ENCODE data around the gene CCKAR. TPM values are rescaled to one million over a fixed set of nuclear protein-coding genes. Genes with fewer than 3 reads are reported as not detected.

The CCKAR gene
- total and polyA plus RNA-seq, 10 of the 15 experiments (the other 5 are each of a cell fraction or from before 2014, with no cell fraction given): not detected

DNA sequence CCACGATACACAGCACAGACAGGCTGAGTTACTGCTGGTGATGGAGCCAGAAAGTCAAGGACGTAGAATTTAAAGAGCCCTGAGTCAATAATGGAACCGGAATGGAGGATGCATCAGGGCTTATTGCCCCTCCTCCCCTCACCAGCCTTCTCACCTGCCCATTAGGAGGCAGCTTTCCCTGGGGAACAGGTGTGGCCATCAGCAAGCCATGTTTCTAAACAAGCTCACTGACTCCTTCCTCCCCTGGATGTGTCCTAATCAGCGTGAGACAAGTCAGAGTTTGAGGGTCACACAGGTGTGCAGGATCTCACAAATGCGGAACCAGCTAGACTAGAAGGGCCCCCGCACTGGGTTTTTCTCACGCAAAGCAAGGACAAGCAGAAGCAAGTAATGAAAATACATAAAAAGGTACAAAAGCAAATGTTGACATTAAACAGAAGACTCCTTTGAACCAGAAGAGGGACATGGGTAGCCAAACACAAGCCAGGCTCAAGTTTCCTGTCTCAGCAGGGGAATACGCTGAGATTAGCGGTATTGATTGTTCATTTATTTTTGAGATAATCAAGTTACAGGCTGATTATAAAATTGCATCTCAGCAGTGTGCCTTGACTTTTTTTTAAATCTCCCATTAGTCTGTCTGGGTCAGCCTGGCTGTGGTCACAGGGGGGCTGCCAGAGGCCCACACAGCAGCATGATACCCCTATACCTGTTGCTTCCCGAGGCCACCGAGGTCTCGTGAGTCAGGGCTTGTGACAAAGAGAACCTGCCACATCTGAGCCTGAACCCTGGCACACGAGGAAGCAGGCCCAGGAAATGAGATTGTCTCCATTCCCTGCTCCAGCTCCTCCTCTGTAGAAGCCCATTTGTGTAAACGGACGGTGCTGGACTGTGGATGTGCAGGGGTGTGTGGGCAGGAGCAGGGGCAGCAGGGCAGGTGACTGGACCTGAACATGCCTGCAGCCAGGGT is 37.4 kb downstream of the CCKAR start (continued):
- no peak for TF ChIP-seq ZBTB11 (CRISPR knock-in tag; IDR thresholded peaks at IDR 0.05)
- TF ChIP-seq CBX5 (IDR thresholded peaks at IDR 0.05; ENCODE audit: low read depth): no peak
- no peak for TF ChIP-seq RAD21 (IDR thresholded peaks at IDR 0.05; ENCODE audit: insufficient read depth, low read depth, low read length)

DNA sequence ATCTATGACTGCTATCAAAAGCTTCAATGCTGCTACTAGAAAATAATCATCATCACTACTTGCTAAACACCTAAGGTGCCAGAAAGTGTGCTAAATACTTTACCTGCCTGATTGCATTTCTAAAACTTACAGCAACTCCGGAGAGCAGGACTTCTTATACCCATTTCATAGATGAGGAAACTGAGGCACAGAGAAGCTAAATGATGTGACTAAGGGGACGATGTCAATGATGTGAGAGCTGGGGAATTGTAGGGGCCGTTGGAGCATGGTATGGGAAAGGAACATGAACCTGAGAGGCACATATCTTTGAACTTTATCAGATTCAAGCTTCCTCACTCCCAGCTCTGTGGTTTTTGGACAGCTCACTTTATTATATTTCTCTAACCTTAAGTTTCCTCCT is 38.7 kb downstream of the CCKAR start:
- ATAC-seq: no peak
- no peaks in the 10 kb centered on the region for H3K4me1 ChIP-seq (ENCODE audit: control insufficient read depth, insufficient read depth, low read length)
- SMC1A ChIA-PET (ENCODE audit: uncharacterized antibody, unreplicated experiment): interaction anchor here (1.4 to 1.5 kb wide), 2 partner anchors 11 to 557 kb away, joined by 8 read pairs; no protein-coding TSS in a partner anchor
- H3K79me2 ChIP-seq (ENCODE audit: control insufficient read depth, insufficient read depth, low read length): no peaks in the 10 kb centered on the region
- no peak for DNase-seq (ENCODE audit: low read depth, low spot score)
- H3K4me2 ChIP-seq (ENCODE audit: control insufficient read depth, insufficient read depth): no peak overlapping the region
- FAIRE-seq: no peak
- H3K4me3 ChIP-seq: no peak overlapping the region
- H3K9me3 ChIP-seq (replicated peaks; ENCODE audit: control insufficient read depth, insufficient read depth, low read length): no peaks in the 10 kb centered on the region
- intact Hi-C loops (cut with micrococcal nuclease; ENCODE audit: unreplicated experiment) (no loop called here), in situ Hi-C loops (cut with MboI) (no loop called here)
- H2AFZ ChIP-seq (ENCODE audit: control insufficient read depth, low read depth, low read length): no peak overlapping the region
- no peaks in the 10 kb centered on the region for H3K27me3 ChIP-seq (replicated peaks in 1 of 2; ENCODE audit: control insufficient read depth in 2 of 2, insufficient read depth in 2 of 2, low read length in 1 of 2)
- no peak overlapping the region for H3K27ac ChIP-seq (ENCODE audit: control insufficient read depth, insufficient read depth)
- BruUV-seq (replicated peaks): no TSS peak
- no peaks in the 10 kb centered on the region for H3K36me3 ChIP-seq (ENCODE audit: control insufficient read depth in 2 of 2, insufficient read depth in 2 of 2, low read length in 1 of 2)
- no peak overlapping the region for H3K9ac ChIP-seq (ENCODE audit: control insufficient read depth, insufficient read depth, low read length)
- H4K20me1 ChIP-seq (ENCODE audit: control insufficient read depth, insufficient read depth): no peaks in the 10 kb centered on the region
- POLR2A ChIA-PET: no interaction called here
- RAD21 ChIA-PET (ENCODE audit: unreplicated experiment): interaction anchor here (1.8 kb wide), 1 partner anchor 559 kb away, joined by 5 read pairs; no protein-coding TSS in a partner anchor
- 9% methylated on average over 3 of the region's 3 CpGs for WGBS (ENCODE audit: insufficient coverage, insufficient replicate concordance, low lambda C conversion rate, missing lambda C conversion rate)
- CTCF ChIA-PET: interaction anchor here (0.7 to 1.2 kb wide), 2 partner anchors 9 to 525 kb away, joined by 3 to 5 read pairs; no protein-coding TSS in a partner anchor
- TF ChIP-seq PAX8 (IDR thresholded peaks at IDR 0.05) (no peak), SKIL (IDR thresholded peaks at IDR 0.05; ENCODE audit: low read depth, poor library complexity, severe bottlenecking) (no peak), YBX1 (IDR thresholded peaks at IDR 0.05) (no peak), NBN (IDR thresholded peaks at IDR 0.05) (no peak), CBX3 (IDR thresholded peaks at IDR 0.05; ENCODE audit: borderline replicate concordance, low read depth) (no peak), EGR1 (IDR thresholded peaks at IDR 0.05; ENCODE audit: borderline replicate concordance in 1 of 2, low read depth in 2 of 2, low read length in 2 of 2) (no peak), BRCA1 (IDR thresholded peaks at IDR 0.05; ENCODE audit: low read depth, low read length) (no peak)

Measured in GM12878 (cell line).